ENCODE data around the gene MTHFD1L.

GRCh38 chr6:151001387-151002056, 136.0 kb downstream of the MTHFD1L start:
- TF ChIP-seq CTCF (IDR thresholded peaks at IDR 0.05) (no peak), POLR2A (IDR thresholded peaks at IDR 0.05) (no peak)
